SK-N-SH (cell line): ENCODE measurements around the gene MYH16. TPM values are rescaled to one million over a fixed set of nuclear protein-coding genes. Genes with fewer than 3 reads are reported as not detected.

Experiments
- CTCF ChIA-PET: fragments of 300-600, 350-600 bp; formaldehyde crosslinking; extraction: SDS; loops from one replicate; lab custom pipeline; 2021; lab: Yijun Ruan, JAX
- POLR2A ChIA-PET: fragments of 350-600 bp; sonication (Branson Sonifier 250); formaldehyde crosslinking; extraction: SDS; loops from one replicate; lab custom pipeline; 2020; ENCODE audit warnings: antibody characterized with exemption, inconsistent platforms; lab: Yijun Ruan, JAX
- DNase-seq: peaks from one replicate; pipeline ENCODE4 v3.0.0; 2012
- H2AFZ ChIP-seq: fragments of 200-600 bp; sonication (generic); 2 replicates; pipeline ENCODE4 v1.8.1; 2016; ENCODE audit warnings: antibody characterized with exemption, mild to moderate bottlenecking, low read depth
- H3F3A ChIP-seq: fragments of 200-600 bp; sonication (generic); replicated peaks from 2 replicates; pipeline ENCODE3; 2016; ENCODE audit warnings: antibody characterized with exemption, mild to moderate bottlenecking; ENCODE audit not compliant: insufficient read depth
- H3K27ac ChIP-seq, 2 experiments: fragments of 200-500 bp in 1 of 2; fragments of 200-600 bp in 1 of 2; sonication (Bioruptor generic) in 1 of 2; sonication (generic), shearing (Covaris generic) in 1 of 2; 2 replicates each; pipeline versions ENCODE4 v1.5.1 to v1.6.1; 2014 to 2016; ENCODE audit warnings: low read depth in 2 of 2, inconsistent platforms in 1 of 2, low read length in 1 of 2, mild to moderate bottlenecking in 1 of 2, mixed read lengths in 1 of 2
- H3K27me3 ChIP-seq: fragments of 200-600 bp; sonication (generic), shearing (Covaris generic); 2 replicates; pipeline ENCODE4 v1.6.1; 2016; ENCODE audit warnings: mixed run types; ENCODE audit not compliant: insufficient read depth
- H3K36me3 ChIP-seq, 2 experiments: fragments of 200-500 bp in 1 of 2; fragments of 200-600 bp in 1 of 2; sonication (Bioruptor generic) in 1 of 2; sonication (generic) in 1 of 2; replicated peaks in 1 of 2; 2 replicates each; pipeline versions ENCODE3 to v1.5.1; 2014 to 2016; ENCODE audit warnings: low read length in 1 of 2, mild to moderate bottlenecking in 1 of 2; ENCODE audit not compliant: insufficient read depth in 2 of 2, control insufficient read depth in 1 of 2
- H3K4me1 ChIP-seq, 2 experiments: fragments of 200-500 bp in 1 of 2; fragments of 200-600 bp in 1 of 2; sonication (Bioruptor generic) in 1 of 2; sonication (generic), shearing (Covaris generic) in 1 of 2; 2 replicates each; pipeline versions ENCODE4 v1.5.1 to v1.6.1; 2014 to 2016; ENCODE audit warnings: low read depth in 1 of 2, low read length in 1 of 2, mixed run types in 1 of 2; ENCODE audit not compliant: insufficient read depth in 2 of 2, control insufficient read depth in 1 of 2
- H3K4me2 ChIP-seq: fragments of 200-600 bp; sonication (generic), shearing (Covaris generic); 2 replicates; pipeline ENCODE4 v1.6.1; 2017; ENCODE audit warnings: mixed run types
- H3K4me3 ChIP-seq, 2 experiments: fragments of 200-500 bp in 1 of 2; fragments of 200-600 bp in 1 of 2; sonication (Bioruptor generic) in 1 of 2; sonication (generic), shearing (Covaris generic) in 1 of 2; 2 replicates each; pipeline versions ENCODE4 v1.5.1 to v1.8.1; 2014 to 2016; ENCODE audit warnings: low read depth in 2 of 2, inconsistent platforms in 1 of 2, low read length in 1 of 2, mild to moderate bottlenecking in 1 of 2, mixed read lengths in 1 of 2, moderate library complexity in 1 of 2
- H3K79me2 ChIP-seq: fragments of 200-600 bp; sonication (generic); 2 replicates; pipeline ENCODE4 v1.8.1; 2017; ENCODE audit warnings: mild to moderate bottlenecking; ENCODE audit not compliant: insufficient read depth
- H3K9ac ChIP-seq: fragments of 200-600 bp; sonication (generic); 2 replicates; pipeline ENCODE4 v1.6.1; 2017; ENCODE audit warnings: mixed run types
- H3K9me2 ChIP-seq: fragments of 200-600 bp; sonication (generic); 2 replicates; pipeline ENCODE4 v1.6.1; 2017; ENCODE audit warnings: mixed run types
- H3K9me3 ChIP-seq: fragments of 200-600 bp; sonication (generic); 2 replicates; pipeline ENCODE4 v1.6.1; 2017; ENCODE audit warnings: mixed run types, mild to moderate bottlenecking, moderate library complexity
- H4K20me1 ChIP-seq: fragments of 200-600 bp; sonication (generic); 2 replicates; pipeline ENCODE4 v1.6.1; 2017; ENCODE audit warnings: mild to moderate bottlenecking, mixed run types; ENCODE audit not compliant: insufficient read depth
- ELF1 ChIP-seq: IDR thresholded peaks from 2 replicates; pipeline ENCODE4 v1.4.0; 2012
- IRF3 ChIP-seq: fragments of 150-350 bp; IDR thresholded peaks from 2 replicates; pipeline ENCODE4 v1.6.1; 2016; ENCODE audit warnings: mild to moderate bottlenecking, low read depth, low read length
- NRF1 ChIP-seq: IDR thresholded peaks from 2 replicates; pipeline ENCODE4 v1.6.1; 2012; ENCODE audit warnings: low read depth, mild to moderate bottlenecking, low read length
- POLR2AphosphoS5 ChIP-seq: IDR thresholded peaks from 2 replicates; pipeline ENCODE4 v1.6.1; 2012; ENCODE audit warnings: low read depth, low read length
- RAD21 ChIP-seq: IDR thresholded peaks from 2 replicates; pipeline ENCODE4 v1.6.1; 2012; ENCODE audit warnings: mild to moderate bottlenecking, low read length
- SMC3 ChIP-seq: IDR thresholded peaks from 2 replicates; pipeline ENCODE4 v1.6.1; 2012; ENCODE audit warnings: low read depth, low read length, improper control_type of control experiment
- TCF12 ChIP-seq: IDR thresholded peaks from 2 replicates; pipeline ENCODE4 v1.4.0; 2012
- TEAD4 ChIP-seq: IDR thresholded peaks from 2 replicates; pipeline ENCODE4 v1.4.0; 2012; ENCODE audit warnings: mild to moderate bottlenecking, borderline replicate concordance; ENCODE audit not compliant: insufficient read depth
- YY1 ChIP-seq: IDR thresholded peaks from 2 replicates; pipeline ENCODE4 v1.4.0; 2012; ENCODE audit warnings: low read depth, mild to moderate bottlenecking
- WGBS: methylation state at CpG from one replicate; pipeline ENCODE4 v1.1.6; 2017; ENCODE audit warnings: low lambda C conversion rate; 5-methylcytosine and 5-hydroxymethylcytosine counted together
- polyA plus RNA-seq, 3 experiments: library from polyadenylated mRNA; depleted of rRNA; stranded (reverse); fragments of >200 nt; gene quantifications; 2 replicates each; pipeline ENCODE4 v1.2.3, GENCODE V29; 2012
- TF ChIP-seq, protein P1 (sequence below): fragments of 200-600 bp; sonication (generic); IDR thresholded peaks from 2 replicates; pipeline ENCODE4 v1.6.1; 2017; ENCODE audit warnings: antibody characterized with exemption, mild to moderate bottlenecking, moderate library complexity
- TF ChIP-seq, protein P2 (sequence below): IDR thresholded peaks from 2 replicates; pipeline ENCODE4 v1.6.1; 2012; ENCODE audit warnings: mild to moderate bottlenecking, low read depth, low read length, moderate library complexity

MYH16 gene
- polyA plus RNA-seq, 1 of the 3 experiments (the other 2 are of a cell fraction), result 0.41 TPM

- TF ChIP-seq, protein P1, sequence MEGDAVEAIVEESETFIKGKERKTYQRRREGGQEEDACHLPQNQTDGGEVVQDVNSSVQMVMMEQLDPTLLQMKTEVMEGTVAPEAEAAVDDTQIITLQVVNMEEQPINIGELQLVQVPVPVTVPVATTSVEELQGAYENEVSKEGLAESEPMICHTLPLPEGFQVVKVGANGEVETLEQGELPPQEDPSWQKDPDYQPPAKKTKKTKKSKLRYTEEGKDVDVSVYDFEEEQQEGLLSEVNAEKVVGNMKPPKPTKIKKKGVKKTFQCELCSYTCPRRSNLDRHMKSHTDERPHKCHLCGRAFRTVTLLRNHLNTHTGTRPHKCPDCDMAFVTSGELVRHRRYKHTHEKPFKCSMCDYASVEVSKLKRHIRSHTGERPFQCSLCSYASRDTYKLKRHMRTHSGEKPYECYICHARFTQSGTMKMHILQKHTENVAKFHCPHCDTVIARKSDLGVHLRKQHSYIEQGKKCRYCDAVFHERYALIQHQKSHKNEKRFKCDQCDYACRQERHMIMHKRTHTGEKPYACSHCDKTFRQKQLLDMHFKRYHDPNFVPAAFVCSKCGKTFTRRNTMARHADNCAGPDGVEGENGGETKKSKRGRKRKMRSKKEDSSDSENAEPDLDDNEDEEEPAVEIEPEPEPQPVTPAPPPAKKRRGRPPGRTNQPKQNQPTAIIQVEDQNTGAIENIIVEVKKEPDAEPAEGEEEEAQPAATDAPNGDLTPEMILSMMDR, result no peak
- TF ChIP-seq IRF3 (no peak), RAD21 (no peak), ELF1 (no peak)
These were observed 33.9 kb upstream of the MYH16 start (continued) for GRCh38 chr7:99238558-99239341.

GRCh38 chr7:99242682-99243081 is 30.0 kb upstream of the MYH16 start:
- no peak overlapping the region for H3K4me3 ChIP-seq
- no peak overlapping the region for H3K27ac ChIP-seq
- 57% methylated on average over 4 of the region's 4 CpGs for WGBS
- H3K4me2 ChIP-seq, result no peak overlapping the region
- no peak for DNase-seq
- peaks cover 12% of the 10 kb centered on the region for H3F3A ChIP-seq
- no peaks in the 10 kb centered on the region for H3K9me3 ChIP-seq
- CTCF ChIA-PET, result no interaction called here
- no peaks in the 10 kb centered on the region for H3K27me3 ChIP-seq
- no peaks in the 10 kb centered on the region for H3K36me3 ChIP-seq
- no peak overlapping the region for H3K9ac ChIP-seq
- peaks cover 0 to 12% of the 10 kb centered on the region in 2 experiments; a peak in 2 of 4 replicates for H3K4me1 ChIP-seq
- no peak for TF ChIP-seq TCF12
- TF ChIP-seq SMC3, result no peak
- TF ChIP-seq TEAD4, result no peak
- TF ChIP-seq YY1, result no peak
- TF ChIP-seq, protein P2, sequence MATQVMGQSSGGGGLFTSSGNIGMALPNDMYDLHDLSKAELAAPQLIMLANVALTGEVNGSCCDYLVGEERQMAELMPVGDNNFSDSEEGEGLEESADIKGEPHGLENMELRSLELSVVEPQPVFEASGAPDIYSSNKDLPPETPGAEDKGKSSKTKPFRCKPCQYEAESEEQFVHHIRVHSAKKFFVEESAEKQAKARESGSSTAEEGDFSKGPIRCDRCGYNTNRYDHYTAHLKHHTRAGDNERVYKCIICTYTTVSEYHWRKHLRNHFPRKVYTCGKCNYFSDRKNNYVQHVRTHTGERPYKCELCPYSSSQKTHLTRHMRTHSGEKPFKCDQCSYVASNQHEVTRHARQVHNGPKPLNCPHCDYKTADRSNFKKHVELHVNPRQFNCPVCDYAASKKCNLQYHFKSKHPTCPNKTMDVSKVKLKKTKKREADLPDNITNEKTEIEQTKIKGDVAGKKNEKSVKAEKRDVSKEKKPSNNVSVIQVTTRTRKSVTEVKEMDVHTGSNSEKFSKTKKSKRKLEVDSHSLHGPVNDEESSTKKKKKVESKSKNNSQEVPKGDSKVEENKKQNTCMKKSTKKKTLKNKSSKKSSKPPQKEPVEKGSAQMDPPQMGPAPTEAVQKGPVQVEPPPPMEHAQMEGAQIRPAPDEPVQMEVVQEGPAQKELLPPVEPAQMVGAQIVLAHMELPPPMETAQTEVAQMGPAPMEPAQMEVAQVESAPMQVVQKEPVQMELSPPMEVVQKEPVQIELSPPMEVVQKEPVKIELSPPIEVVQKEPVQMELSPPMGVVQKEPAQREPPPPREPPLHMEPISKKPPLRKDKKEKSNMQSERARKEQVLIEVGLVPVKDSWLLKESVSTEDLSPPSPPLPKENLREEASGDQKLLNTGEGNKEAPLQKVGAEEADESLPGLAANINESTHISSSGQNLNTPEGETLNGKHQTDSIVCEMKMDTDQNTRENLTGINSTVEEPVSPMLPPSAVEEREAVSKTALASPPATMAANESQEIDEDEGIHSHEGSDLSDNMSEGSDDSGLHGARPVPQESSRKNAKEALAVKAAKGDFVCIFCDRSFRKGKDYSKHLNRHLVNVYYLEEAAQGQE, result no peak
- TF ChIP-seq NRF1, result no peak
- no peak for TF ChIP-seq POLR2AphosphoS5
- no peak for TF ChIP-seq ELF1
- no peak overlapping the region for H2AFZ ChIP-seq
- POLR2A ChIA-PET, result no interaction called here
- H3K79me2 ChIP-seq, result no peaks in the 10 kb centered on the region
- no peaks in the 10 kb centered on the region for H4K20me1 ChIP-seq
- H3K9me2 ChIP-seq, result no peaks in the 10 kb centered on the region
